ENCODE results near the gene CPTP.

The CPTP gene

DNA sequence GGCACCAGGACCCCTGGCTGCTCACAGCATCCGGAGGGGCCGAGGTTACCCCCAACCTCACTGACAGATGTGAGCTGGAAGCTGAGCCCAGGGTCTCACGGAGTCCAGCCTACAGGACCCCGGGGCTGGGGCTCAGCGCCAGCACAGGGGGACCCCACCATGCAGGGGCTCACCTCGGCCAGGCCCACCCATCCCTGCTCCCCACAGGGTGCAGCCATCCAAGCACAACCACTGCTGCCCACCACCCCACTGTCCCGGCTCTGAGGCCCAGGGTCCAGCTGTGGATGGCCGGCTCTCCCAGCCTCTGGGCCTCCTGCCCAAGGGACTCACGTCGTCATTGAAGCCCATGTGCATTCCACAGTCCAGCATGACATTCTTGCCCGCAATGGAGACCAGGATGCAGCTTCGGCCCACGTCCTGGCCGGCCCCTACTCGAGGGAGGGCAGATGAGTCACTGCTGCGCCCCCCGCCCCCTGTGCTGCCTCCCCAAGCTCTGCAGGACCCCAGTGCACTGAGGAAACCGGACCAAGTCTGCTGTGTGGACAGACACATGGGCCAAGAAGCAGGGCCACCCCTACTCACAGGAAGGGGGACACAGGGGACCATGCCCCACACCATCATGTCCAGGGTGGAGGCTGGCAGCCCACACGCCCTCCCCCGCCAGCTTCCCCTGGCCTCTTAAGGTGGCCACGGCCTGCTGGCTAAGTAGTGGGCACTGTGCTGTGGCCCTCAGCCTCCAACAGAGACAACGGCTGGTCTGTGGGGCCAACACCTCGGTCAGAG lies 3.7 kb upstream of the CPTP start:
- no peak for FAIRE-seq

DNA sequence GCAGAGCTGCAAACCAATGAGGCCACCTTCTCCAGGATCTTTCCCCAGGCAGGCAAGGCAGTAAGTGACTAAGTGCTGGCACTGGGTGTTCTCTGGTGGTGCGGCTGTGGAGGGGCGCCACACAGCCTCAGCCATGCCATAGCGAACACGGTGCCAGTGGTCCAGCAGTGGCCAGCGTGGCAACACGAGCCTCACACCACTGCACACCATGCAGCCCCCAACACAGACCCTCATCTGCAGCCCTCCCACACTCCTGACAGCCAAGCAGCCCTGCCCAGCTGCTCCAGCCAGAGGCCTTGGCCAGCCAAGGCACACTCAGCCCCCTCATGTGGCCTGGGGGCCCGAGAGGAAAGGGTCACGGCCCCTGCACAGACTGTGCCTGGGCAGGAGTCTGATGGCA lies 3.1 kb upstream of the CPTP start:
- no peak for FAIRE-seq

DNA sequence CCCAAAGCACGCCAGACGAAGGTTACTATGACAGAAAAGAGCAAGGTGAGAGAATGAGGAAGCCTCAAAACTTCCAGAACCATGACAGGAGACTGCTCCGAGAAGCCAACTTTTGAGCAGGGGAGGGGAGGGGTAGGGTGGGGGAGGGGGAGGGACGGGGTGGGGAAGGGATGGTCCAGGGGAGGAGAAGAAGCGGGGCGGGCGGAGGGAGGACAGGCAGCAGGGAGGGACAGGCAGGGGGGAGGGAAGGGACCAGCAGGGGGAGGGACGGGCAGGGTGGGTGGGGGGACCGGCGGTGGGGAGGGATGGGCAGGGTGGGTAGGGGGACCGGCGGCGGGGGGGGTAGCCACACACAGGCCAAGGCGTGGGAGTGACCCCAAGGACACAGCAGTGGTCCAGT lies 2.2 kb upstream of the CPTP start:
- no peak for FAIRE-seq

DNA sequence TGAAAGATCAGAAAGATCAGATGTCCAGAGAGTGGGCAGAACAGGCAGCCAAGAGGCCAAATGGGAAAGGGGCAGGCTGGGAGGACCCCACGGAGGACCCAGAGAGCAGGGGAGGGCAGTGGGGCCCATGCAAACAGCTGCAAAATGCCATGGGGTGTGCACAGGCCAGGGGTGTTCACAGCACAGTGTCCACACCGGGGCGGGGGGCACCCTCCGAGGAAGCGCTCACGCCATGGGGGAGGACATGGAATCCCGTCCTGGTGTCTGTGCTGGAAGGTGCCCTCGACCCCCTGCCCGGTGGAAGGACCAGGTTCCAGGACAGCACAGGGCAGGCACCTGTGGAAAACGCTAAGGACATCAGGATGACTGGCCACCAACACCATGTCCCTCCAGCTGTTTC lies 1.6 kb upstream of the CPTP start:
- FAIRE-seq, result no peak

DNA sequence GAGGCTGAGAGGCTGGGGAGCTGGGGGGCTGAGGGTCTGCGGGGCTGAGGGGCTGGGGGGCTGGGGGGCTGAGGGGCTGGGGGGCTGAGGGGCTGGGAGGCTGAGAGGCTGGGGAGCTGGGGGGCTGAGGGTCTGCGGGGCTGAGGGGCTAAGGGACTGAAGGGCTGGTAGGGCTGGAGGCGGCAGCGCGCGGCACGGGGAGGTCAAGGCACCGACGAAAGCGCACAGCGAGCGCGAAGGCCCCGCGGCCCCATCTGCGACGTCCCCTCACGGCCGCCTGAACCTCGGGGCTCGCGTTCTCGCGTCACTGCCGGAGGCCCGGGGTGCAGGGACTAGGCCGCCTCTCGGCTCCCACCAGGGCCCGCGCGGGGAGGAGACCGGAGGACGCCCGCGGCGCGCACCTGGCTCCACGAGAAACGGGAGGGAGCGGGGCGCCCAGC lies 498 bp upstream of the CPTP start:
- no peak for FAIRE-seq

DNA sequence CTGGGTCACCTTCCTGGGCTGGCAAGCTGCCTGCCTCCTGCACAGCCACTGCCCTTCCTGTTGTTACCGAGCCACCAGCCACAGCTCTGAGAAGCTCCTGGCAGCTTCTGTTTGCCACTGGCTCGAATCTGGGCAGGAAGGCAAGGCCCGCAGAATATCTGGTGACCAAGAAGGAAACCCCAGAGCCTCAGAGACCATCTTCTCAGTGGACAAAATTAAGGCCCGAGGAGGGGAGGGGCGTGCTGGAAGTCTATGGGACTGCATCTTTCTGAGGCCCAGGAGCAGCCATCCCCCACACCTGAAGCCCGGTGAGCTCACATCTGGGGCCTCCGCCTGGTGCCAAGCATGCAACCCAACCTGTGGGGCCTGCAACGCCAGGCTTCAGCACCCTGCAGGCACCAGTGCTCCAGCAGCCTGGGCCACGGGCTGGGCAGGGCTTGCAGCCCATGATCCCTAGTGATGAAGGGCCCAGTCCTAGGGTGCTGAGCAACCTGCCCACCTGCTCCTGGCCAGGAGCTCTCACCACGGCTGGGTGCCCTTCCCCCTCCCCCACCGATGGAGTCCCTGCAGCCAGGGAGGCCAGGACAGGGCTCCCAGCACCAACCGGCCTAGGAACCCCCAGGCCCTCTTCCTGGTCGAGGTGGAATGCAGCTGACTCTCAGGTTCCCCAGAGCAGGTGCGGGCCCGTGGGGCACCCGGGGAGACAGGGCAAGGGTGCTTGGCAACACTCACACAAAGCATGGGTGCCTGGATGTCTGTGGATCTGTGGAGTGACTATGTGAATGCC lies 879 bp downstream of the CPTP start:
- no peak for FAIRE-seq

DNA sequence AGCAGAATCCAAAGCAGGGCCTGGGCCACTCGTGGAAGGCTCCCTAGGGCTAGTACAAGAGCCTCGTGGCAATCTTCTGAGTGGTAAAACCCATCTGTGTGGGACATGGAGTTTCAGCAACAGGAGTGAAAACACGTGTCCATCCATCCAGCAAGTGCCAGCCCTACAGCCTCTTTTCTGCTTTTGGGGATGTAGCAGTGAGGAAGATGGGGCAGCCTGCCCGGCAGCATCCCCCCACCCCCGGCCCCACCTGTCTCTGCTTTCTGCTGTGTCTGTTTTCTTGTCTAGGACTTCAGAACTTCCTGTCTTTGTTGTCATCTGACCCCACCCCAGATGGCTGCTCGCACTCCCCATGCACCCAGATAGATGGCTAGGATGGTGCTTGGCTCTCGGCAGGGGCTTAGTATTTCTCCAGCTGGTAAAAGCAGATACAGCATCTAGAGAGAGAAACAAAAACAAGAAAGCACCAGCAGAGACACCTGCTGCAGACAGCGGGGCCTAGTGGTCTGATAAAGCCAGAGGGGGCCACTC lies 1.5 kb downstream of the CPTP start:
- no peak for FAIRE-seq

DNA sequence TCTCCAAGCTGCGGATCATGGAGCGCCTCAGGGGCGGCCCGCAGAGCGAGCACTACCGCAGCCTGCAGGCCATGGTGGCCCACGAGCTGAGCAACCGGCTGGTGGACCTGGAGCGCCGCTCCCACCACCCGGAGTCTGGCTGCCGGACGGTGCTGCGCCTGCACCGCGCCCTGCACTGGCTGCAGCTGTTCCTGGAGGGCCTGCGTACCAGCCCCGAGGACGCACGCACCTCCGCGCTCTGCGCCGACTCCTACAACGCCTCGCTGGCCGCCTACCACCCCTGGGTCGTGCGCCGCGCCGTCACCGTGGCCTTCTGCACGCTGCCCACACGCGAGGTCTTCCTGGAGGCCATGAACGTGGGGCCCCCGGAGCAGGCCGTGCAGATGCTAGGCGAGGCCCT lies 2.7 kb downstream of the CPTP start:
- no peak for FAIRE-seq

DNA sequence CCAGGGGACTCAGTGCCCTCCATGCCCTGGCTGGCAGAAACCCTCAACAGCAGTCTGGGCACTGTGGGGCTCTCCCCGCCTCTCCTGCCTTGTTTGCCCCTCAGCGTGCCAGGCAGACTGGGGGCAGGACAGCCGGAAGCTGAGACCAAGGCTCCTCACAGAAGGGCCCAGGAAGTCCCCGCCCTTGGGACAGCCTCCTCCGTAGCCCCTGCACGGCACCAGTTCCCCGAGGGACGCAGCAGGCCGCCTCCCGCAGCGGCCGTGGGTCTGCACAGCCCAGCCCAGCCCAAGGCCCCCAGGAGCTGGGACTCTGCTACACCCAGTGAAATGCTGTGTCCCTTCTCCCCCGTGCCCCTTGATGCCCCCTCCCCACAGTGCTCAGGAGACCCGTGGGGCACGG lies 3.7 kb downstream of the CPTP start:
- FAIRE-seq, result no peak

DNA sequence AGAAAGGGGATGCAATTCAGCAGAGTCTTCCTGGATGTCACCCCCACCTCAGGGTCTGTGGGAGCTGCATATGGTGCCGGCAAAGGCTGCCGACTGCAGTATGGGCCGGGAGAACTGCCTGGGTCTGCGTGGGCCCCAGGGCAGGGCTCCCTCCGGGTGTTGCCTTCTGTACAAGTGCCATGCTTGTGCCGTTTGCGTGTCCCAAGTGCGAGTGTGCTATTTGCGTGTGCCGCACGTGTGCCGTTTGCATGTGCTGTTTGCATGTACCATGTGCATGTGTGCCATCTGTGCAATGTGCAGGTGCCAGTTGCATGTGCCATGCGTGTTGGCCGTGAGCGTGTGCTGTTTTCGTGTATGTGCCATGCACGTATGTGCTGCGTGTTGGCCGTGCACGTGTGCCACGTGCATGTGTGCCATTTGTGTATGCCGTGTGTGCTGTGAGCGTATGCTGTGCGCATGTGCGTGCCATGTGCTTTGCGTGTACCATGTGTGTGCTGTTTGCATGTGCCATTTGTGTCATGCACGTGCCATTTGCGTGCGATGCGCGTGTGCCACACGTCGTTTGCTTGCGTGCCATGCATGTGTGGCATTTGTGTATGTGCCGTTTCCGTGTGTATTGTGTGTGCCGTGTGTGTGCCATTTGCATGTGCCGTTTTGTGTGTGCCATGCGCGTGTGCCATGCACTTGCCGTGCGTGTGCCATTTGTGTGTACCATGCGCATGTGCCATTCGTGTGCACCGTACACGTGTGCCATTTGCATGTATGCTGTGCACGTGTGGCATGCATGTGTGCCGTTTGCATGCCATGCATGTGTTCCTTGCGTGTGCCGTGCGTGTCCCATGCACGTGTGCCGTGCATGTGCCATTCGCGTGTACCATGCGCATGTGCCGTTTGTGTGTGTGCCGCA lies 5.0 kb downstream of the CPTP start:
- FAIRE-seq, result no peak

DNA sequence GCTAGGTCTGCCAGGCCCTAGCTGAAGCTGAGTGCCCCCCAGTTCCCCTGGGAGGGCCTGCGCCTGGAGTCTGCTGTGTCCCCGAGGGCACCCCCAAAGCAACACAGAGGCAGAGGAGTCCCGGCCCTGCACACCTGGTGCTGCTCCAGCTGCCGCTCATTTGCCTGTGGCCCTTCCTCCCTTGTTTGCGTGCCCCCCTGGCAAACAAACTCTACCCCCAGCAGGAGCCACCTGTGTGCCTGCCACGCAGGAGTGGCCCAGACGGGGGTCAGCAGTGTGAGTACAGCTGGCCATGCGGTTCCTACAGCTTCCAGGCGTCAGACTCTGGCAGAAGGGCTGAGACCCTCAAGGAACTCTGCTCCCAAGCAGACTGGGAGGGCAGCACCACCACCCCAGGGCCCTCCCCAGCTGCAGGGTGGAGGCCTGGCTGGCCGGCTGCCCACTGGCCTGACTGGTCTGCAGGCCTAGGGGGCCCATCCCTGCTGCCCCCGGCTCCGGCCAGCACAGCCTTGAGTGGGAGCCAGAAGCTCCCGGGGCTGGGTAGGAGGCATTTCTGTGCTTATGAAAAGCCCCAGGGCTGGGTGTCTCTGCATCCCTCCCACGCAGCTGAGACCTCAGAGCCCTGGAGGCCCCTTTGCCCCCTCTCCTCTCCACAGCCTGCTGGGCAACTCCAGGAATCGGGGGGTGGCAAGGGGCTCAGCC lies 5.9 kb downstream of the CPTP start:
- no peak for FAIRE-seq

DNA sequence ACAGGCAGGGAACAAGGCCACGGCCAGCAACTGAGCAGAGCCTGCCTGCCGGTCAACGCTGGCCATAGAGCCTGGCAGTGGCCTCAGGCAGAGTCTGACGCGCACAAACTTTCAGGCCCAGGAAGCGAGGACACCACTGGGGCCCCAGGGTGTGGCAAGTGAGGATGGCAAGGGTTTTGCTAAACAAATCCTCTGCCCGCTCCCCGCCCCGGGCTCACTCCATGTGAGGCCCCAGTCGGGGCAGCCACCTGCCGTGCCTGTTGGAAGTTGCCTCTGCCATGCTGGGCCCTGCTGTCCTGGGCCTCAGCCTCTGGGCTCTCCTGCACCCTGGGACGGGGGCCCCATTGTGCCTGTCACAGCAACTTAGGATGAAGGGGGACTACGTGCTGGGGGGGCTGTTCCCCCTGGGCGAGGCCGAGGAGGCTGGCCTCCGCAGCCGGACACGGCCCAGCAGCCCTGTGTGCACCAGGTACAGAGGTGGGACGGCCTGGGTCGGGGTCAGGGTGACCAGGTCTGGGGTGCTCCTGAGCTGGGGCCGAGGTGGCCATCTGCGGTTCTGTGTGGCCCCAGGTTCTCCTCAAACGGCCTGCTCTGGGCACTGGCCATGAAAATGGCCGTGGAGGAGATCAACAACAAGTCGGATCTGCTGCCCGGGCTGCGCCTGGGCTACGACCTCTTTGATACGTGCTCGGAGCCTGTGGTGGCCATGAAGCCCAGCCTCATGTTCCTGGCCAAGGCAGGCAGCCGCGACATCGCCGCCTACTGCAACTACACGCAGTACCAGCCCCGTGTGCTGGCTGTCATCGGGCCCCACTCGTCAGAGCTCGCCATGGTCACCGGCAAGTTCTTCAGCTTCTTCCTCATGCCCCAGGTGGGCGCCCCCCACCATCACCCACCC lies 6.7 kb downstream of the CPTP start, which contains the start of gene TAS1R3:
TAS1R3 (plus strand) TSS at position 213 of the 898 bp plus-strand sequence; CDS start at position 279, 66 bp downstream.
- no peak for FAIRE-seq

DNA sequence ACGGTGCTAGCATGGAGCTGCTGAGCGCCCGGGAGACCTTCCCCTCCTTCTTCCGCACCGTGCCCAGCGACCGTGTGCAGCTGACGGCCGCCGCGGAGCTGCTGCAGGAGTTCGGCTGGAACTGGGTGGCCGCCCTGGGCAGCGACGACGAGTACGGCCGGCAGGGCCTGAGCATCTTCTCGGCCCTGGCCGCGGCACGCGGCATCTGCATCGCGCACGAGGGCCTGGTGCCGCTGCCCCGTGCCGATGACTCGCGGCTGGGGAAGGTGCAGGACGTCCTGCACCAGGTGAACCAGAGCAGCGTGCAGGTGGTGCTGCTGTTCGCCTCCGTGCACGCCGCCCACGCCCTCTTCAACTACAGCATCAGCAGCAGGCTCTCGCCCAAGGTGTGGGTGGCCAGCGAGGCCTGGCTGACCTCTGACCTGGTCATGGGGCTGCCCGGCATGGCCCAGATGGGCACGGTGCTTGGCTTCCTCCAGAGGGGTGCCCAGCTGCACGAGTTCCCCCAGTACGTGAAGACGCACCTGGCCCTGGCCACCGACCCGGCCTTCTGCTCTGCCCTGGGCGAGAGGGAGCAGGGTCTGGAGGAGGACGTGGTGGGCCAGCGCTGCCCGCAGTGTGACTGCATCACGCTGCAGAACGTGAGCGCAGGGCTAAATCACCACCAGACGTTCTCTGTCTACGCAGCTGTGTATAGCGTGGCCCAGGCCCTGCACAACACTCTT lies 7.6 kb downstream of the CPTP start:
- FAIRE-seq, result no peak

DNA sequence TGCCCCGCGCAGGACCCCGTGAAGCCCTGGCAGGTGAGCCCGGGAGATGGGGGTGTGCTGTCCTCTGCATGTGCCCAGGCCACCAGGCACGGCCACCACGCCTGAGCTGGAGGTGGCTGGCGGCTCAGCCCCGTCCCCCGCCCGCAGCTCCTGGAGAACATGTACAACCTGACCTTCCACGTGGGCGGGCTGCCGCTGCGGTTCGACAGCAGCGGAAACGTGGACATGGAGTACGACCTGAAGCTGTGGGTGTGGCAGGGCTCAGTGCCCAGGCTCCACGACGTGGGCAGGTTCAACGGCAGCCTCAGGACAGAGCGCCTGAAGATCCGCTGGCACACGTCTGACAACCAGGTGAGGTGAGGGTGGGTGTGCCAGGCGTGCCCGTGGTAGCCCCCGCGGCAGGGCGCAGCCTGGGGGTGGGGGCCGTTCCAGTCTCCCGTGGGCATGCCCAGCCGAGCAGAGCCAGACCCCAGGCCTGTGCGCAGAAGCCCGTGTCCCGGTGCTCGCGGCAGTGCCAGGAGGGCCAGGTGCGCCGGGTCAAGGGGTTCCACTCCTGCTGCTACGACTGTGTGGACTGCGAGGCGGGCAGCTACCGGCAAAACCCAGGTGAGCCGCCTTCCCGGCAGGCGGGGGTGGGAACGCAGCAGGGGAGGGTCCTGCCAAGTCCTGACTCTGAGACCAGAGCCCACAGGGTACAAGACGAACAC lies 8.3 kb downstream of the CPTP start:
- no peak for FAIRE-seq

DNA sequence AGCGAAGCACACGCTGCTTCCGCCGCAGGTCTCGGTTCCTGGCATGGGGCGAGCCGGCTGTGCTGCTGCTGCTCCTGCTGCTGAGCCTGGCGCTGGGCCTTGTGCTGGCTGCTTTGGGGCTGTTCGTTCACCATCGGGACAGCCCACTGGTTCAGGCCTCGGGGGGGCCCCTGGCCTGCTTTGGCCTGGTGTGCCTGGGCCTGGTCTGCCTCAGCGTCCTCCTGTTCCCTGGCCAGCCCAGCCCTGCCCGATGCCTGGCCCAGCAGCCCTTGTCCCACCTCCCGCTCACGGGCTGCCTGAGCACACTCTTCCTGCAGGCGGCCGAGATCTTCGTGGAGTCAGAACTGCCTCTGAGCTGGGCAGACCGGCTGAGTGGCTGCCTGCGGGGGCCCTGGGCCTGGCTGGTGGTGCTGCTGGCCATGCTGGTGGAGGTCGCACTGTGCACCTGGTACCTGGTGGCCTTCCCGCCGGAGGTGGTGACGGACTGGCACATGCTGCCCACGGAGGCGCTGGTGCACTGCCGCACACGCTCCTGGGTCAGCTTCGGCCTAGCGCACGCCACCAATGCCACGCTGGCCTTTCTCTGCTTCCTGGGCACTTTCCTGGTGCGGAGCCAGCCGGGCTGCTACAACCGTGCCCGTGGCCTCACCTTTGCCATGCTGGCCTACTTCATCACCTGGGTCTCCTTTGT lies 9.1 kb downstream of the CPTP start:
- FAIRE-seq, result no peak

DNA sequence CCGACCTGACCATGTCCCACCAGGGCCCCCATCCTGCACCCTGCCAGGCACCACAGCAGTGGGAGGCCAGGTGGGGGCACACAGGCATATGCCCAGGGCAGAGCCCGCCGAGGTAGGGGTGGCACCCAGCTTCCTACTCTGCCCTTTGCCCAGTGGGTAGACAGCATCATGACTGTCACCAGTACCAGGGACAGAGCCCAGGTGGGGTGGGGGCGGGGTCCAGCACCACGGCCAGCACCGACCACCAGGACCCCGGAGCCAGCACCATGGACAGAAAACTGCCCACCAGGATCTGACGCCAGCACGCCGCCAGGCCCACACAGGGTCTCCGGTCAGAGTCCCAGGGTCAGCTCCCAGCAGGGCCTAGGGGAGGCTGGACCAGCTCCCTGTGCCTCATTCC lies 10.2 kb downstream of the CPTP start:
- FAIRE-seq, result no peak

DNA sequence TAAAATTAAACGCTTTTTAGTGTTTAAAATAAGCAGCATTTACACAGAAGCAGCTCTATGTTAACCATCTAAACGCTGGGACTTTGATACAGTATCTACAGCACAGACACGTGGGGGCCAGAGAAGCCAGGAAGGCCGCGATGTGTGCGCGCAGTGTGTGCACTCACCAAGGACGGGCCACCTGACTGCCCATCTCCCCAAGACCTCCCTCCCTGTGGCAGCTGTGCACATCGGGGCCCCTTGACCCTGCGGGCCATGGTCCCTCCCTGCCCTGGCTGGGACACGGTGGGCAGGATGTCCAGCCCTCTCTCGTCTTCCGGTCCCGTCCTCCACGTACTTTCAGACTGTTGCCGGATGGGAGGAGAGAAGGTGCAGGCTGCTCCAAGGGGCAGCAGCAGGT lies 10.7 kb downstream of the CPTP start:
- no peak for FAIRE-seq

DNA sequence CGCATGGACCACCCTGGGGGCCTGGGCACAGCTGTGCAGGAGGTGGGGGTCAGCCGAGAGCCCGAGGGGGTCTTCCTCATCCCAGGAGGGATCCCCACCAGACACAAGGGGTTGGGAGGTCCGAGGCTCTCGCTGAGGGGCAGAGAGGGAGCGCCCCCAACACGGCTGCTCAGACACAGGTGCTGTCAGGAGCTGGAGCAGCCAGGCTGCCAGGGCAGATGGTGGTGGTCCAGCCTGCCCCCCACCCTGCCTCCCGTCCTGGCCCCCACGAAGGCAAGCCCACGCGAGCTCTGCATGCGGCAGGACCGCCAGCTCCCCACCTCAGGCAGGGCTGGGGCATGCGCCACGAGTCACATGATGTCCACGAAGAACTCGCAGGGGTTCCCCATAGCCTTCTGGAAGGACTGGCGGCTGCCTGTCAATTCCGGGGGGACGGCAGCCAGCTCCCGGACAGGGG lies 11.2 kb downstream of the CPTP start:
- no peak for FAIRE-seq

DNA sequence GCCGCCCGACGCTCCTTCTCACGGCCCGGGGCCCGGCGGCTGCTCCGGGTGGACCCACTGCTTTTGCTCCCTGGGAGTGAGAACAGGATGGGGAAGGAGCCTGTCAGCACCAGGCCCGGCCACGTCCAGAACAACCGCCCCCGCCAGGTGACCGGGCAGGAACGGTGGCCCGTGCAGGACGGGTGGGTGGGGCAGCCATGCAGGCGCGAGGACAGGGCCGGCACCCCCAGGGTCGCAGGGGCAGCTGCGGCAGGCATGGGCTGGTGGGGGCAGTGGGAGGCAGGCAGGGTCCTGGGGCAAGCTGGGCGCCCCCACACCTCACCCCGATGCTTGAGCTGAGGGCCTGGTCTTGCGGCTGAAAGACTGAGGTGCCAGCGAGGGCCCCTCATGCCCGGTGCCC lies 11.8 kb downstream of the CPTP start:
- no peak for FAIRE-seq

Data from endometrium (tissue), 2 donors.